HG02642 (cell line): ENCODE data around the gene URM1.
"Not testable (repeated sequence)": the region's sequence is repeated elsewhere in the genome, so short reads cannot be mapped to it uniquely, and the experiment has no call there.

ENCODE experiments used
- ATAC-seq: cut with Tn5 transposase; IDR thresholded peaks from one replicate; pipeline ENCODE4 v1.9.1; 2021; ENCODE audit warnings: mild to moderate bottlenecking; ENCODE audit not compliant: unreplicated experiment, poor library complexity

Gene URM1

GRCh38 chr9:128422022-128422782 is 51.0 kb downstream of the URM1 start:
- not testable (repeated sequence) for ATAC-seq

- ATAC-seq = no peak
These were observed 51.6 kb downstream of the URM1 start for GRCh38 chr9:128422783-128423150.

GRCh38 chr9:128423356-128423755 is 52.2 kb downstream of the URM1 start:
- not testable (repeated sequence) for ATAC-seq

GRCh38 chr9:128424268-128424780 is 53.1 kb downstream of the URM1 start:
- no peak for ATAC-seq

GRCh38 chr9:128428644-128429512 is 57.7 kb downstream of the URM1 start:
- no peak for ATAC-seq

GRCh38 chr9:128429513-128430086 is 58.4 kb downstream of the URM1 start:
- ATAC-seq = no peak

GRCh38 chr9:128431207-128431606 is 60.0 kb downstream of the URM1 start:
- no peak for ATAC-seq

GRCh38 chr9:128434340-128434739 is 63.2 kb downstream of the URM1 start:
- ATAC-seq = no peak

- ATAC-seq = no peak
These were observed 64.4 kb downstream of the URM1 start for GRCh38 chr9:128435611-128436010.

- ATAC-seq = no peak
These were observed 67.4 kb downstream of the URM1 start for GRCh38 chr9:128438343-128439109.

GRCh38 chr9:128439273-128439672 is 68.1 kb downstream of the URM1 start:
- no peak for ATAC-seq
